ENCODE data around the gene GFAP. TPM values are rescaled to one million over a fixed set of nuclear protein-coding genes. Genes with fewer than 3 reads are reported as not detected.

GFAP gene
- total RNA-seq, result 10 to 100 TPM in 2 of 3 donors, 1 to 10 TPM in 1; 4.2 to 37.0 (median 11.8) TPM

DNA sequence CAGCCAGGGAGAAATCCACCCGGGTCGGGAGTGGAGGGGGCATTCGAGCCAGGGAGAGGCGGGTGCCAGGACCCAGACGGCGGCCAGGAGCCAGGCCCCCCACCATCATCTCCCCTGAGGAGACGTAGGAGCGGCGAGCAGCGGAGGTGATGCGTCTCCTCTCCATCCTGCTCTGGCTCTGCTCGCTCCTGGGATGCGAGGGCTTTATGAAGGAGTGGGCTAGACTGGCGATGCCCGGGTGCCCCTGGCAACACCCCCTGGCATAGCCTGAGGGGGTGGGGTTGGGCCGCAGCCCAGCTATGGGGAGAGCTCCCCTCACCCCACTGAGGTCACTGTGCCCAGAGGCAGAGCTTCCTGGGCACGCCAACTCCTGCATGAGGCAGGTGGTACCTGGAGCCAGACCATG, at the start of gene GFAP:
GFAP (minus strand) TSS at position 180 of the 406 bp plus-strand sequence; CDS start at position 166, 14 bp downstream.
- Histone ChIP-seq H3K36me3 (no peaks in the 10 kb centered on the region), H3K27ac (peak within 1 kb of the TSS; percentile 87), H3K4me3 (no peak within 1 kb of the TSS), H3K4me1 (peaks cover 0 to 10% of the 10 kb centered on the region in 2 donors), H3K9me3 (no peaks in the 10 kb centered on the region), H3K27me3 (no peaks in the 10 kb centered on the region)
- TF ChIP-seq POLR2AphosphoS5 (IDR thresholded peaks at IDR 0.05) (no peak), POLR2A (IDR thresholded peaks at IDR 0.05) (no peak)
- TF ChIP-seq, protein P1, sequence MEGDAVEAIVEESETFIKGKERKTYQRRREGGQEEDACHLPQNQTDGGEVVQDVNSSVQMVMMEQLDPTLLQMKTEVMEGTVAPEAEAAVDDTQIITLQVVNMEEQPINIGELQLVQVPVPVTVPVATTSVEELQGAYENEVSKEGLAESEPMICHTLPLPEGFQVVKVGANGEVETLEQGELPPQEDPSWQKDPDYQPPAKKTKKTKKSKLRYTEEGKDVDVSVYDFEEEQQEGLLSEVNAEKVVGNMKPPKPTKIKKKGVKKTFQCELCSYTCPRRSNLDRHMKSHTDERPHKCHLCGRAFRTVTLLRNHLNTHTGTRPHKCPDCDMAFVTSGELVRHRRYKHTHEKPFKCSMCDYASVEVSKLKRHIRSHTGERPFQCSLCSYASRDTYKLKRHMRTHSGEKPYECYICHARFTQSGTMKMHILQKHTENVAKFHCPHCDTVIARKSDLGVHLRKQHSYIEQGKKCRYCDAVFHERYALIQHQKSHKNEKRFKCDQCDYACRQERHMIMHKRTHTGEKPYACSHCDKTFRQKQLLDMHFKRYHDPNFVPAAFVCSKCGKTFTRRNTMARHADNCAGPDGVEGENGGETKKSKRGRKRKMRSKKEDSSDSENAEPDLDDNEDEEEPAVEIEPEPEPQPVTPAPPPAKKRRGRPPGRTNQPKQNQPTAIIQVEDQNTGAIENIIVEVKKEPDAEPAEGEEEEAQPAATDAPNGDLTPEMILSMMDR (IDR thresholded peaks at IDR 0.05), result no peak
- intact Hi-C loops (cut with DNase I; ENCODE audit: low total_unique reads), result loop anchor here (5.0 to 10.0 kb wide), 2 partner anchors 107 to 189 kb away; no protein-coding TSS in a partner anchor
- DNase-seq (ENCODE audit: low spot score in 2 of 2), result peak in 1 of 2 donors; percentile 50

DNA sequence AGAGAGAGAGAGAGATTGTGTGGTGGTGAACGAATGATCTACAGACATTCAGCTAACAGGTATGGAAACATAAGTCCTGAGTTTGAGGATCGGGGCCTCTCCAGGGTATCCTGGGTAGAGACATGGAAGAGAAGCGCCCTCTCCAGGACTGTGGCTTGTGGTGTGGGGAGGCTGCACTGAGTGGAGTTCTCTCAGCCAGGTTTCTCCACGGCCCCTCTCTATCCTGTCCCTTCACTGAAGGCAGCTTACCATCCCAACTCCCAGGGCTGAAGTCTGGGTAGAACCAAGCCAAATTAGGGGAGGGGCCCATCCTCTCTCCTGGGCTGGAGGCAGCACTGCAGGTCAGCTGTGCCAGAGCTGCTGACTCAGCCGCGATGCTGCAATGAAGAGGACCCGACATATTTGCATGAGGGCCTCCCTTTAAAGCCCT, 46.6 kb upstream of the GFAP start:
- Histone ChIP-seq H3K4me1 (peaks cover 0 to 2% of the 10 kb centered on the region in 2 donors), H3K9me3 (no peaks in the 10 kb centered on the region), H3K36me3 (no peaks in the 10 kb centered on the region), H3K4me3 (no peak overlapping the region), H3K27me3 (peaks cover 10 to 27% of the 10 kb centered on the region in 2 donors), H3K27ac (no peak overlapping the region)
- intact Hi-C loops (cut with DNase I; ENCODE audit: low total_unique reads), result no loop called here
- DNase-seq (ENCODE audit: low spot score in 2 of 2), result no peak
- no peak for TF ChIP-seq POLR2A (IDR thresholded peaks at IDR 0.05)
- TF ChIP-seq, protein P1 (IDR thresholded peaks at IDR 0.05), result no peak
- TF ChIP-seq POLR2AphosphoS5 (IDR thresholded peaks at IDR 0.05), result no peak

DNA sequence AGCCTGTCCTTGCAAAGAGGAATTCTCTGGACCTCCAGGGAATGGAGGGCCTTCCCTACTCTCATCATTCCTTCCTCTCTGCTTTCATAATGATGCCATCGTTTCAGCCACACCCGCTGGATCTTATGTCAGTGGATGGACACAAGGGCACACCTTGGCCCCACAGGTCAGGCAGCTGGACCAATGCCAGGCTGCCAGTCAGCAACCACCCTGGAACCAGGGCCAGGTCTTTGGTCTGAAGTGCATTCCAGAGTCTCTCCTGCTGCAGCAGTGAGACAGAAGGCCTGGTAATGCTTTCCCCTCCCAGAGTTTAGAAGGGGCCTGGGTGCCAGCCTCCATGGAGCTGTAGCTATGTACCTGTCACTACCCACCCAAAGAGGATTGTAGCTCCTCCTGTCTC, 45.4 kb upstream of the GFAP start:
- intact Hi-C loops (cut with DNase I; ENCODE audit: low total_unique reads), result no loop called here
- Histone ChIP-seq H3K27me3 (peaks cover 5 to 14% of the 10 kb centered on the region in 2 donors), H3K36me3 (no peaks in the 10 kb centered on the region), H3K9me3 (no peaks in the 10 kb centered on the region), H3K27ac (no peak overlapping the region), H3K4me1 (no peaks in the 10 kb centered on the region), H3K4me3 (no peak overlapping the region)
- no peak for DNase-seq (ENCODE audit: low spot score in 2 of 2)
- TF ChIP-seq, protein P1 (IDR thresholded peaks at IDR 0.05), result no peak
- TF ChIP-seq POLR2AphosphoS5 (IDR thresholded peaks at IDR 0.05), result no peak

DNA sequence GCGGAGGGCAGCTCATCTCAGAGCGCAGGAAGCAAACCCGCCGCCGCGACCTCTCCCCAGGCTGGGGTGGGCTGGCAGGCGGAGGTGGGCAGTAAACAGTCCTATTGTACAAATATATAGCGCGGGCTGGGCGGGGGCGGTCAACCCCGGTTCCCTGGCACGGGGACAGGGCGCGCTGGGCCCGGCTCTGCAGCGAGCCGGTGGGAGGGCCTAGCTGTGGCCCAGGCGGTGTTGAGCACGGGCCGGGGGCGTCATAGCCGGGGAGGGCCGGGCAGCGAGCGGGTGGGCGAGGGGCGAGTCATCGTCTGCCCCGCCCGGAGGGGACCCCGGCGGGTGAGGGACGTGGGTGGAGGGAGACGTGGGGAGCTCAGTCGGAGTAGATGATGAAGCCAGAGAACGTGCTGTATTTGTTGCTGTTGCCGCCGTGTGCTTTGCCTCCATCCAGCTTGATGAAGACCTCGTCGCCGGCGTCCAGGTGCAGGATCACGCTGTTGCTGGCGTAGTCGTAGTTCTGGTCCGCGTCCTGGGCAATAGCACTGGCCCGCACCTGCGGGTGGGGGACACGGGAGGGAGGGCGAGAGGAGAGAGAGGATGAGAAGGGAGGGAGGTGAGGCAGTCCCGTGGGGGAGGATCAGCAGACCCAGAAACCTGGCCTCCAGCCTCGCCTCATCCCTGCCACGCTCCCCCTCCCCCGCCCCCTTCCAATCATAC, 44.7 kb upstream of the GFAP start:
- Histone ChIP-seq H3K36me3 (no peaks in the 10 kb centered on the region), H3K27me3 (peaks cover 5 to 9% of the 10 kb centered on the region in 2 donors), H3K4me3 (peak overlapping the region in 2 of 3 donors; percentile 19 to 47), H3K9me3 (no peaks in the 10 kb centered on the region), H3K27ac (no peak overlapping the region), H3K4me1 (no peaks in the 10 kb centered on the region)
- no peak for DNase-seq (ENCODE audit: low spot score in 2 of 2)
- intact Hi-C loops (cut with DNase I; ENCODE audit: low total_unique reads), result no loop called here
- TF ChIP-seq POLR2AphosphoS5 (IDR thresholded peaks at IDR 0.05), result no peak
- TF ChIP-seq, protein P1 (IDR thresholded peaks at IDR 0.05), result no peak
- TF ChIP-seq POLR2A (IDR thresholded peaks at IDR 0.05), result no peak
